NT2/D1 (cell line): ENCODE data around the gene UBASH3B.

Experiments
- DNase-seq: peaks from one replicate; pipeline ENCODE4 v3.0.0-alpha.2; 2011; ENCODE audit warnings: low read depth, low spot score
- H3K27me3 ChIP-seq: 2 replicates; pipeline ENCODE4 v1.6.0; 2011; ENCODE audit warnings: mild to moderate bottlenecking; ENCODE audit not compliant: insufficient read length, insufficient read depth
- H3K36me3 ChIP-seq: 2 replicates; pipeline ENCODE4 v1.6.1; 2011; ENCODE audit warnings: mild to moderate bottlenecking, low read length, mixed read lengths; ENCODE audit not compliant: insufficient read depth, insufficient read length
- H3K4me1 ChIP-seq: 2 replicates; pipeline ENCODE4 v1.5.1; 2011; ENCODE audit not compliant: insufficient read depth, insufficient read length
- H3K4me3 ChIP-seq: 2 replicates; pipeline ENCODE4 v1.5.1; 2011; ENCODE audit warnings: low read depth; ENCODE audit not compliant: insufficient read length
- H3K9ac ChIP-seq: 2 replicates; pipeline ENCODE4 v1.6.0; 2011; ENCODE audit warnings: low read depth; ENCODE audit not compliant: insufficient read length
- H3K9me3 ChIP-seq: 2 replicates; pipeline ENCODE4 v1.5.1; 2011; ENCODE audit warnings: mild to moderate bottlenecking, low read length; ENCODE audit not compliant: insufficient read depth
- SUZ12 ChIP-seq: IDR thresholded peaks from 2 replicates; pipeline ENCODE4 v1.6.1; 2011; ENCODE audit not compliant: insufficient read length, insufficient read depth; ENCODE audit errors: extremely low read depth
- YY1 ChIP-seq: IDR thresholded peaks from 2 replicates; pipeline ENCODE4 v1.6.1; 2011; ENCODE audit not compliant: insufficient read length, insufficient read depth
- ZNF274 ChIP-seq: IDR thresholded peaks from 2 replicates; pipeline ENCODE4 v1.6.1; 2011; ENCODE audit warnings: mild to moderate bottlenecking, low read depth, low read length

UBASH3B gene

DNA sequence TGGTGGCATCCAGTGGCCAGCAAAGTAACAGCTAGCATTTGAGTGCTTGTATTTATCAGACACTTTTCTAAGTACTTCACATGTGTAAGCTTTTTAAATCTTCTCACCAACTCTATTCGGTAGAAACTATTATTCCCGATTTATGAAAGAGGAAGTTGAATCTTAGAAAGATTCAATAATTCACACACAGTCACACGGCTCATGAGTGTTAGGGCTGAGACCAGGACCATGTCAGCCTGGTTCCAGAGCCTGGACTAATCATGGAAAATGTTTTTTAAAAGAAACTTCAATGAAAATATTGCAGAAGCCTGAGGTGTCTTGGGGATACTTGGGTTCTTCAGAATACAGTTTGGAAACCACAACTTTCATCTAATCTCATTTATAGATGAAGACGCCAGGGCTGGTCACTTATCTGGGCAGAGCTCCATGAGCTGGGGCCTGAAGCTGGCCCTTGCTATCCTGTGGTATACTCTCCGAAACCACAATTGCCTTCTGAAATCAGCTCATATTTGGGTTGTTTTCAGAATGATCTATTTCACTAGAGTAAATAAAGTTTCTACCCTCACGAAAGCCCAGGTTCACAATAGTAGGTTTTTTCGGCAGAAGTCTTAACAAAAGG is 178.4 kb downstream of the UBASH3B start:
- TF ChIP-seq YY1: no peak
- TF ChIP-seq ZNF274: no peak
- TF ChIP-seq SUZ12: no peak
- no peaks in the 10 kb centered on the region for H3K27me3 ChIP-seq

DNA sequence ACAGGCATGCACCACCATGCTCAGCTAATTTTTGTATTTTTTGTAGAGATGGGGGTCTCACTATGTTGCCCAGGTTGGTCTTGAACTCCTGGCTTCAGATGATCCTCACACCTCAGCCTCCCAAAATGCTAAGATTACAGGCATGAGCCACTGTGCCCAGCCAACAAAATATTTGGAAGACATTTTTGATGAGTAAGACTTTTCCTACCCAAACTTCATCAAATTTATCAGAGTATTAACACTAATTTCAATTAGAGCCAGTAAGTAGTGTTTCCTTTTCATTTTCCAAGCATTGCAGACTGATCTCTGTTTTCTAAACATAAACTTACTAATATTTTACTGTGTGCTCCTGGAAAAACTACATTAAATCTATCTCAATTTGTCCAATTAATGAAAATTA is 181.4 kb downstream of the UBASH3B start:
- Histone ChIP-seq H3K9me3 (no peaks in the 10 kb centered on the region), H3K9ac (no peak overlapping the region), H3K4me1 (no peaks in the 10 kb centered on the region), H3K36me3 (no peaks in the 10 kb centered on the region), H3K27me3 (no peaks in the 10 kb centered on the region), H3K4me3 (no peak overlapping the region)
- no peak for TF ChIP-seq YY1
- TF ChIP-seq SUZ12: no peak
- TF ChIP-seq ZNF274: no peak
- DNase-seq: no peak

More for the DNA sequence above, 178.4 kb downstream of the UBASH3B start:
- Histone ChIP-seq H3K36me3 (no peaks in the 10 kb centered on the region), H3K9me3 (no peaks in the 10 kb centered on the region), H3K9ac (no peak overlapping the region), H3K4me1 (no peaks in the 10 kb centered on the region), H3K4me3 (no peak overlapping the region)
- DNase-seq: no peak

DNA sequence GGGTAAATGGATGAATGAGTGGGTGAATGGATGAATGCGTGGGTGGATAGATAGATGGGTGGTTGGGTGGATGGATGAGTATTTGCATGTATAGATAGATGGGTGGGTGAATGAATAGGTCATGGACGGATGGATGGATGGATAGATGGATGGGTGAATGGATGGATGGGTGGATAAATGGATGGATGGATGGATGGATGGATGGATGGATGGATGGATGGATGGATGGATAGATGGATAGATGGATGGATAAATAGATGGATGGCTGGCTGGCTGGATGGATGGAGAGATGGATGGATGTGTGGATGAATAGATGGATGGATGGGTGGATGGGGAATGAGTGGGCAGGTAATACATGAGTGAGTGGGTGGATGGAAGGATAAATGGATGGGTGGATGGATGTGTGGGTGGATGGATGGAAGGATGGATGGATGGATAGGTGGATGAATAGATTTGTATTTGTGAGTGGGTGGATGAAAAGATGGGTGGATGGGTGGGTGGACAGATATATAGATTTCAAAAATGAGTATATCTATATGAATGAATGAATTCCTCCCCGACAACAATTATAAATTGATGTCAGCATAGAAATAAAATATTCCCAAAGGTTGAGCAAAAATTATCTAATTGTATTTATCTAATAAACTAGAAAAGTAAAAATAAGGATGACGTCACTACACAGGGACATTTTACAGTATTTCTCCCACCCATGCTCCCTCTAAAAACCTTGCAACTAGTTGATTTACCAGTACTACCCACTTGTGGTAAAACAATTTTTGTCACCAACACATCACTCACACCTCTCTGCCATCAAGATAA is 182.2 kb downstream of the UBASH3B start:
- TF ChIP-seq SUZ12: no peak
- no peak for TF ChIP-seq YY1
- no peak for TF ChIP-seq ZNF274
- Histone ChIP-seq H3K9ac (no peak overlapping the region), H3K9me3 (no peaks in the 10 kb centered on the region), H3K4me3 (no peak overlapping the region), H3K36me3 (no peaks in the 10 kb centered on the region), H3K4me1 (no peaks in the 10 kb centered on the region), H3K27me3 (no peaks in the 10 kb centered on the region)
- no peak for DNase-seq

DNA sequence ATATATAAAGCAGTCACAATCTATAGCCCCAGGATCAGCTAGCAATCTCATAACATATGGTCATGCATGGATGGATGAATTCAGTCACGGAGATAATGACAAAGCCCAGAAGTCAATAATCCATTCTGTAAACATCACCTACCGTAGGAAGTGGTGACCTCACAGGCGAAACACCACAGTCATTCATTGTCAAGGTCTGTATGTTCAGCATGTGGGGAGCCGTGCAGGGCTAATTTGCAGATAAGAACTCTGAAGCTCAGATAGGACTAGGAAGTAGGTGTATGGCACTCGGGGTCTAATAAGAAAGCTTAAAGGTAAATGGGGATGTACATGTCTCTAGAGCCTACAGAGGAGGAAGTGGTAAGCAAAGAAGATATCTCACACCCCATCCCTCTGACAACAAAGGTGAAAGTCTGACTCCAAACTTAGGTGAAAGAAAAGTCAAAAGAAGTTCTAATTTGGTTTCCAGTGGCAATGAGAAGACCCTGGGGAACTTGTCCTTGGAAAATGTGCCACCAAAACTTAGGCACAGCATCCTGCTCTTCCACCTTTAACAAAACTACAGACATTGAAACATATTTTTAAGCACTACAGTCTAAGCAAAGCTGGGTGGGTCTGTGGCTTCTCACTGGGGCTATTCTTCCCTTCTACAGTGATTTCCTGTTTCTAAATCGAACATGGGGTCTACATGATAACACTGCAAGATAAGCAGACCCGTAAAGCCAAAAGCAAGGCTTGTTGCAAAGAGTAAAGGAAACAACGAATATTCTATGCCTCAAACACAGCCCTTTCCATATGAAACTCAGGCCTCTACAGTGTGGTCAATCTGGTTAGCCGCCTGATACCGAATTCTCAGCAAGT is 188.0 kb downstream of the UBASH3B start:
- DNase-seq: no peak
- TF ChIP-seq SUZ12: no peak
- no peak for TF ChIP-seq YY1
- no peak for TF ChIP-seq ZNF274
- Histone ChIP-seq H3K36me3 (no peaks in the 10 kb centered on the region), H3K9ac (no peak overlapping the region), H3K4me3 (no peak overlapping the region), H3K9me3 (no peaks in the 10 kb centered on the region), H3K4me1 (no peaks in the 10 kb centered on the region), H3K27me3 (no peaks in the 10 kb centered on the region)

DNA sequence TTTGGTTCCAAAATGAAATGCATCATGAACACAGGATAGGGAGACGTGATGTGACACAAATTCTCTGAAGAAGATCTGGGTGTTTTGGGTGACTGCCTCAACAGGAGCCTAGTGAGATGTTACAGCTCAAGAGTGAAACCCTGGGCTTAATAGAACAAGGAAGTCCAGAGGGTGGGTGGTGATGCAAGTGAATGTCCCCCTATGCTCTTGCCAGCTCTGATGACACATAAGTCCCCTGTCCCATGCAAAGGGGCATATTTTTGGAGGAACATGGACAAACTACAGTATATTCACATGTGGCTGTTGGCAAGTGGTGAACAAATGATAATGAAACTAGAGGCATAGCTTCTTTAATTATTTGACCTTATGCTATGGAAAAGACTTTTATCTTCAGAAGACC is 191.9 kb downstream of the UBASH3B start:
- Histone ChIP-seq H3K4me1 (no peaks in the 10 kb centered on the region), H3K4me3 (no peak overlapping the region), H3K36me3 (no peaks in the 10 kb centered on the region), H3K27me3 (no peaks in the 10 kb centered on the region), H3K9ac (no peak overlapping the region), H3K9me3 (no peaks in the 10 kb centered on the region)
- TF ChIP-seq YY1 (no peak), SUZ12 (no peak), ZNF274 (no peak)
- DNase-seq: no peak

DNA sequence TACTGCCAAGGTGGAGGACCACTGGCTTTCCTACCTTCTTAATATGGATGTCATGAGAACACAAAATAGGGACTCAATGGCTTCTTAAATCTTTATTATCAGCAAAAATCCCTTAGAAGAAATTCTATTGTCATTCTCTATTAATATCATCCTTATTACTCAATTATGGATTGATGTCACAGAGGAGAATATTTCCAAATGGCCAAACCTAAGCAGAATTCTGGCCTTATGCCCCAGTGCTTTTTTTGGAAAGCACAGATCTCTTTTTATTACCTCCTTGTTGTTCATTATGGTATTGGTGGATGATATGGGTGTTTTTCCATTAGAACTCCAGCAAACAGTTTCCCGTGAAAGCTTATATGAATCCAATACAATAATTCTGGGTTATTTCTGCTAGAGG is 192.7 kb downstream of the UBASH3B start:
- Histone ChIP-seq H3K36me3 (no peaks in the 10 kb centered on the region), H3K9me3 (no peaks in the 10 kb centered on the region), H3K4me3 (no peak overlapping the region), H3K4me1 (no peaks in the 10 kb centered on the region), H3K9ac (no peak overlapping the region), H3K27me3 (no peaks in the 10 kb centered on the region)
- no peak for TF ChIP-seq SUZ12
- no peak for TF ChIP-seq ZNF274
- DNase-seq: no peak

DNA sequence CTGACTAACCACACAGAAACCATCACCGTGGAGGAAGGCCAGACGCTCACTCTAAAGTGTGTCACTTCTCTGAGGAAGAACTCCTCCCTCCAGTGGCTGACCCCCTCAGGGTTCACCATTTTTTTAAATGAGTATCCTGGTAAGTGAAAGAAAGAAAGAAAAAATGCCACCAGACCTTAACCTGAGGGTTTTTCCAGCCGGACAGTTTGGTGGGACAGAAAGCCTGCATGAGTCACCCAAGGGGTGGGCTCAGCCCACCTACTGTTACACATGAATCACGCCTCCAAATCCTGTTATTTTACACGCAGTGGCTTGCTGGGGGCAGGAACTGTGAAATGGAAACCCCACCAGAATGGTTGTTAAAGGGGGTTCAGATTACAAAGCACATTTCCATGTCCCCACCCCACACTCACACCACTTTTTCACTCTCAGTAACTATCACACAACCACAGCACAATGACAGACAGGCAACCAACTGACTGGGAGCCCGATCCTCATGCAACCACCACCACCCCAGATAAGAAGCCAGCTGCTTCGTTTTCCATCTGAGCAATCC is 194.6 kb downstream of the UBASH3B start:
- H3K4me3 ChIP-seq: no peak overlapping the region
- no peak for DNase-seq
- no peaks in the 10 kb centered on the region for H3K4me1 ChIP-seq
- no peaks in the 10 kb centered on the region for H3K36me3 ChIP-seq
- H3K9me3 ChIP-seq: no peaks in the 10 kb centered on the region
- no peaks in the 10 kb centered on the region for H3K27me3 ChIP-seq
- no peak overlapping the region for H3K9ac ChIP-seq
- TF ChIP-seq SUZ12 (no peak), YY1 (no peak), ZNF274 (no peak)
